HCT116 (cell line): ENCODE measurements around the gene SIN3A. TPM values are rescaled to one million over a fixed set of nuclear protein-coding genes. Genes with fewer than 3 reads are reported as not detected.

Experiments
- ATAC-seq: fragments of 200-7000 bp; cut with Tn5 transposase; 2 replicates; pipeline ENCODE4 v1.9.1; 2020; ENCODE audit warnings: mild to moderate bottlenecking, moderate library complexity
- BruUV-seq: library from RNA; stranded (reverse); fragments of 400-500 nt; replicated peaks from 2 replicates; lab custom pipeline; 2021; lab: Mats Ljungman, UMichigan
- CTCF ChIA-PET: fragments of 300-600 bp; sonication (Branson Sonifier 250); formaldehyde crosslinking; loops from one replicate; lab custom pipeline; 2021; ENCODE audit warnings: antibody characterized with exemption; lab: Charles Lee
- POLR2A ChIA-PET: fragments of 300-600, 350-600 bp; sonication (Branson Sonifier 250); formaldehyde crosslinking; loops from one replicate; lab custom pipeline; 2021; ENCODE audit warnings: antibody characterized with exemption; lab: Charles Lee
- RAD21 ChIA-PET, 2 experiments: fragments of 300-600 bp; sonication (Branson Sonifier 250); formaldehyde crosslinking; loops; one replicate each; lab custom pipeline; 2023; ENCODE audit warnings: low total read pairs in 2 of 2; ENCODE audit not compliant: uncharacterized antibody in 2 of 2, unreplicated experiment in 2 of 2, low non-redundant PET in 1 of 2; lab: Charles Lee
- DNase-seq: peaks from one replicate; pipeline ENCODE4 v3.0.0-alpha.2; 2010; ENCODE audit warnings: low read depth, low spot score
- H2AFZ ChIP-seq: fragments of 200-600 bp; shearing (Covaris generic), sonication (generic); 2 replicates; pipeline ENCODE4 v1.6.1; 2017; ENCODE audit warnings: low read depth, mixed run types, mixed read lengths, antibody characterized with exemption, low read length; ENCODE audit not compliant: poor library complexity, severe bottlenecking
- H3K27ac ChIP-seq: 2 replicates; pipeline ENCODE4 v1.5.1; 2012; ENCODE audit warnings: low read depth, low read length
- H3K27me3 ChIP-seq: fragments of 200-600 bp; sonication (generic); 2 replicates; pipeline ENCODE4 v1.6.1; 2016; ENCODE audit warnings: mixed run types, low read length, mixed read lengths; ENCODE audit not compliant: insufficient read depth
- H3K36me3 ChIP-seq, 2 experiments: fragments of 200-500 bp in 1 of 2; fragments of 200-600 bp in 1 of 2; sonication (Bioruptor generic) in 1 of 2; sonication (generic) in 1 of 2; 2 replicates each; pipeline versions ENCODE4 v1.5.1 to v1.6.1; 2014 to 2016; ENCODE audit warnings: low read length in 2 of 2, inconsistent platforms in 1 of 2, mixed read lengths in 1 of 2, mixed run types in 1 of 2; ENCODE audit not compliant: insufficient read depth in 2 of 2, control insufficient read depth in 1 of 2
- H3K4me1 ChIP-seq, 2 experiments: fragments of 200-600 bp in 1 of 2; sonication (generic) in 1 of 2; 2 replicates each; pipeline versions ENCODE4 v1.5.1 to v1.6.1; 2012 to 2017; ENCODE audit warnings: low read length in 2 of 2, inconsistent platforms in 1 of 2, mild to moderate bottlenecking in 1 of 2, mixed read lengths in 1 of 2, mixed run types in 1 of 2, moderate library complexity in 1 of 2; ENCODE audit not compliant: insufficient read depth in 2 of 2, control insufficient read depth in 1 of 2
- H3K4me2 ChIP-seq: fragments of 200-600 bp; sonication (generic); 2 replicates; pipeline ENCODE4 v1.6.1; 2017; ENCODE audit warnings: mixed run types, low read length, mixed read lengths
- H3K4me3 ChIP-seq, 2 experiments: fragments of 200-600 bp in 1 of 2; sonication (generic) in 1 of 2; replicated peaks in 1 of 2; 2 replicates each; pipeline ENCODE4 v1.5.1; 2011 to 2016; ENCODE audit warnings: low read length in 2 of 2, control low read depth in 1 of 2, low read depth in 1 of 2, mild to moderate bottlenecking in 1 of 2, mixed read lengths in 1 of 2, mixed run types in 1 of 2
- H3K79me2 ChIP-seq: fragments of 200-600 bp; sonication (generic); 2 replicates; pipeline ENCODE4 v1.6.1; 2017; ENCODE audit warnings: mild to moderate bottlenecking, mixed run types, low read length, moderate library complexity, mixed read lengths; ENCODE audit not compliant: insufficient read depth
- H3K9ac ChIP-seq: fragments of 200-600 bp; sonication (generic); 2 replicates; pipeline ENCODE4 v1.6.1; 2016; ENCODE audit warnings: low read length, mixed read lengths
- H3K9me2 ChIP-seq: fragments of 200-600 bp; sonication (generic), shearing (Covaris generic); 2 replicates; pipeline ENCODE4 v1.6.1; 2017; ENCODE audit warnings: mixed run types, mild to moderate bottlenecking, moderate library complexity; ENCODE audit not compliant: insufficient read depth
- H3K9me3 ChIP-seq, 2 experiments: fragments of 200-500 bp in 1 of 2; fragments of 200-600 bp in 1 of 2; sonication (Bioruptor generic) in 1 of 2; sonication (generic) in 1 of 2; 2 replicates each; pipeline ENCODE4 v1.6.1; 2014 to 2017; ENCODE audit warnings: low read length in 2 of 2, mixed read lengths in 2 of 2, inconsistent platforms in 1 of 2, low read depth in 1 of 2, mild to moderate bottlenecking in 1 of 2, mixed run types in 1 of 2, moderate library complexity in 1 of 2; ENCODE audit not compliant: control insufficient read depth in 1 of 2, insufficient read depth in 1 of 2
- H4K20me1 ChIP-seq: fragments of 200-600 bp; sonication (generic), shearing (Covaris generic); 2 replicates; pipeline ENCODE4 v1.6.1; 2017; ENCODE audit warnings: mixed run types, mild to moderate bottlenecking, moderate library complexity; ENCODE audit not compliant: insufficient read depth
- EGR1 ChIP-seq: IDR thresholded peaks from 2 replicates; pipeline ENCODE4 v1.6.1; 2012; ENCODE audit warnings: low read depth
- ELF1 ChIP-seq: IDR thresholded peaks from 2 replicates; pipeline ENCODE4 v1.6.1; 2012; ENCODE audit warnings: low read depth, borderline replicate concordance
- EZH2 ChIP-seq: fragments of 200-600 bp; sonication (generic); IDR thresholded peaks from 2 replicates; pipeline ENCODE4 v1.6.1; 2017; ENCODE audit warnings: antibody characterized with exemption, mixed run types
- EZH2phosphoT487 ChIP-seq: fragments of 200-600 bp; IDR thresholded peaks from 2 replicates; pipeline ENCODE4 v1.6.1; 2018; ENCODE audit warnings: antibody characterized with exemption, borderline replicate concordance
- FOSL1 ChIP-seq: IDR thresholded peaks from 2 replicates; pipeline ENCODE4 v1.6.1; 2012; ENCODE audit warnings: low read depth
- JUND ChIP-seq: IDR thresholded peaks from 2 replicates; pipeline ENCODE4 v1.6.1; 2012
- POLR2A ChIP-seq: IDR thresholded peaks from 2 replicates; pipeline ENCODE4 v1.7.0; 2011; ENCODE audit warnings: borderline replicate concordance; ENCODE audit not compliant: insufficient read depth, insufficient read length; ENCODE audit errors: extremely low read depth
- POLR2AphosphoS5 ChIP-seq: IDR thresholded peaks from 2 replicates; pipeline ENCODE4 v1.6.1; 2011; ENCODE audit warnings: mild to moderate bottlenecking, low read depth, low read length, moderate library complexity
- SRF ChIP-seq: IDR thresholded peaks from 2 replicates; pipeline ENCODE4 v1.6.1; 2012; ENCODE audit warnings: low read depth
- YY1 ChIP-seq: IDR thresholded peaks from 2 replicates; pipeline ENCODE4 v1.6.1; 2011; ENCODE audit warnings: low read length, low read depth, moderate library complexity, mild to moderate bottlenecking; ENCODE audit not compliant: insufficient replicate concordance; ENCODE audit errors: extremely low read depth
- ZFX ChIP-seq: fragments of 450-650 bp; IDR thresholded peaks from 2 replicates; pipeline ENCODE4 v1.6.1; 2017
- ZNF274 ChIP-seq: fragments of 200-500 bp; sonication (Bioruptor generic); IDR thresholded peaks from 2 replicates; pipeline ENCODE4 v1.6.1; 2014; ENCODE audit warnings: mild to moderate bottlenecking, low read depth, low read length, inconsistent platforms
- intact Hi-C: fragments of 100-400 bp; cut with micrococcal nuclease; formaldehyde crosslinking; loops from 2 replicates; pipeline ENCODE4 v1.10.0; 2022
- total RNA-seq: library from RNA; stranded (reverse); gene quantifications from one replicate; pipeline ENCODE4 v1.2.1, GENCODE V29; 2021; ENCODE audit not compliant: unreplicated experiment
- TF ChIP-seq, protein P1 (sequence below): IDR thresholded peaks from 2 replicates; pipeline ENCODE4 v1.6.1; 2012; ENCODE audit warnings: low read depth
- TF ChIP-seq, protein P2 (sequence below), 3 experiments: fragments of 200-600 bp in 1 of 3; sonication (generic) in 1 of 3; IDR thresholded peaks in 2 of 3; conservative IDR thresholded peaks in 1 of 3; 2 replicates each; pipeline ENCODE4 v1.5.1; 2012 to 2017; ENCODE audit warnings: low read depth in 2 of 3, low read length in 2 of 3, antibody characterized with exemption in 1 of 3, borderline replicate concordance in 1 of 3, control low read depth in 1 of 3, mild to moderate bottlenecking in 1 of 3, mixed read lengths in 1 of 3, mixed run types in 1 of 3, moderate library complexity in 1 of 3; ENCODE audit not compliant: insufficient read depth in 1 of 3
- TF ChIP-seq, protein P3 (sequence below): IDR thresholded peaks from 2 replicates; pipeline ENCODE4 v1.6.1; 2011; ENCODE audit warnings: mild to moderate bottlenecking, low read length, moderate library complexity; ENCODE audit not compliant: insufficient replicate concordance; ENCODE audit errors: extremely low read depth

Gene SIN3A
- total RNA-seq, 1 experiment from 2014 or later, result 70.1 TPM

DNA sequence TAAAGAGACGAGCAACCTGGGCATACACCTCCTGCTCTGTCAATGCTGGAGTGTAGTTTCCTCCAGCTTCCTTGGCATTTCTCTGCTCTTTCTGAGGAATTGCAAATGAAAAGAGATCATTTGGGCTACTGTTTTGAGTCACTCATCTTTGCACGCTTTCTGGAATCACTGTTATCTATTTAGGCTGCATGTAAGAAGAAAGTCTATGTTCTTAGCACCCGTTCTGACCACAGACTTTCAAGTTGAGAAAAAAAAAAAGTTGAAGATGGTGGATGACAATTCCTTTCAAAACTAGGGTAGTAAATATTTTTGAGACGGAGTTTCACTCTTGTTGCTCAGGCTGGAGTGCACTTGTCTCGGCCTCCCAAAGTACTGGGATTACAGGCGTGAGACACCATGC is 41.3 kb downstream of the SIN3A start (continued):
- TF ChIP-seq, protein P1, sequence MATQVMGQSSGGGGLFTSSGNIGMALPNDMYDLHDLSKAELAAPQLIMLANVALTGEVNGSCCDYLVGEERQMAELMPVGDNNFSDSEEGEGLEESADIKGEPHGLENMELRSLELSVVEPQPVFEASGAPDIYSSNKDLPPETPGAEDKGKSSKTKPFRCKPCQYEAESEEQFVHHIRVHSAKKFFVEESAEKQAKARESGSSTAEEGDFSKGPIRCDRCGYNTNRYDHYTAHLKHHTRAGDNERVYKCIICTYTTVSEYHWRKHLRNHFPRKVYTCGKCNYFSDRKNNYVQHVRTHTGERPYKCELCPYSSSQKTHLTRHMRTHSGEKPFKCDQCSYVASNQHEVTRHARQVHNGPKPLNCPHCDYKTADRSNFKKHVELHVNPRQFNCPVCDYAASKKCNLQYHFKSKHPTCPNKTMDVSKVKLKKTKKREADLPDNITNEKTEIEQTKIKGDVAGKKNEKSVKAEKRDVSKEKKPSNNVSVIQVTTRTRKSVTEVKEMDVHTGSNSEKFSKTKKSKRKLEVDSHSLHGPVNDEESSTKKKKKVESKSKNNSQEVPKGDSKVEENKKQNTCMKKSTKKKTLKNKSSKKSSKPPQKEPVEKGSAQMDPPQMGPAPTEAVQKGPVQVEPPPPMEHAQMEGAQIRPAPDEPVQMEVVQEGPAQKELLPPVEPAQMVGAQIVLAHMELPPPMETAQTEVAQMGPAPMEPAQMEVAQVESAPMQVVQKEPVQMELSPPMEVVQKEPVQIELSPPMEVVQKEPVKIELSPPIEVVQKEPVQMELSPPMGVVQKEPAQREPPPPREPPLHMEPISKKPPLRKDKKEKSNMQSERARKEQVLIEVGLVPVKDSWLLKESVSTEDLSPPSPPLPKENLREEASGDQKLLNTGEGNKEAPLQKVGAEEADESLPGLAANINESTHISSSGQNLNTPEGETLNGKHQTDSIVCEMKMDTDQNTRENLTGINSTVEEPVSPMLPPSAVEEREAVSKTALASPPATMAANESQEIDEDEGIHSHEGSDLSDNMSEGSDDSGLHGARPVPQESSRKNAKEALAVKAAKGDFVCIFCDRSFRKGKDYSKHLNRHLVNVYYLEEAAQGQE, result no peak
- no peak for TF ChIP-seq JUND
- TF ChIP-seq POLR2A, result no peak
- TF ChIP-seq ZFX, result no peak

DNA sequence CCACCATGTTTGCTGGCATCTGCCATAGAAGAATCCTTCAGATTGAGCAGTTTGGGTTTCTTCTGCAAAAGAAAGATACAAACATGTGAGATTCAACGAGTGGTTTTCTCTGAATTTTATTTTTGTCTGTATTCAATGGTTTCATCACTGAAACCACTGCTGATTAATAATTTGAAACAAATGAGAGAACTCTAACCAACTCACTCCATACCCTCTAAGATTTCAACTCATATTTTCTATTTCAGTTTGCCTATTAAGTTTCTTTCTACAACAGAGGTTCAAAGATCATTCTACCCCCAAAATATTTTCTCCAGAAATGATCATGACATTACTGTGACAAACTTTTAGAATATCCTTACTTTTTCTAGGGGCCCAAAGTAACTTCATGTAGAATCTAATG is 44.4 kb downstream of the SIN3A start:
- Histone ChIP-seq H3K4me3 (no peak overlapping the region), H3K4me1 (no peaks in the 10 kb centered on the region), H3K36me3 (peaks cover 53 to 63% of the 10 kb centered on the region in 2 experiments), H3K27ac (no peak overlapping the region), H3K27me3 (no peaks in the 10 kb centered on the region), H3K9me2 (no peaks in the 10 kb centered on the region), H4K20me1 (no peaks in the 10 kb centered on the region), H3K4me2 (no peak overlapping the region), H3K79me2 (peaks cover 4% of the 10 kb centered on the region), H2AFZ (no peak overlapping the region), H3K9ac (no peak overlapping the region), H3K9me3 (no peaks in the 10 kb centered on the region)
- no peak for ATAC-seq
- intact Hi-C loops, result no loop called here
- ChIA-PET CTCF (no interaction called here), RAD21 (no interaction called here), POLR2A (no interaction called here)
- no TSS peak for BruUV-seq
- DNase-seq, result no peak
- no peak for TF ChIP-seq SRF
- TF ChIP-seq POLR2A, result no peak
- no peak for TF ChIP-seq POLR2AphosphoS5
- TF ChIP-seq EZH2phosphoT487, result no peak
- no peak for TF ChIP-seq ELF1
- TF ChIP-seq, protein P2, sequence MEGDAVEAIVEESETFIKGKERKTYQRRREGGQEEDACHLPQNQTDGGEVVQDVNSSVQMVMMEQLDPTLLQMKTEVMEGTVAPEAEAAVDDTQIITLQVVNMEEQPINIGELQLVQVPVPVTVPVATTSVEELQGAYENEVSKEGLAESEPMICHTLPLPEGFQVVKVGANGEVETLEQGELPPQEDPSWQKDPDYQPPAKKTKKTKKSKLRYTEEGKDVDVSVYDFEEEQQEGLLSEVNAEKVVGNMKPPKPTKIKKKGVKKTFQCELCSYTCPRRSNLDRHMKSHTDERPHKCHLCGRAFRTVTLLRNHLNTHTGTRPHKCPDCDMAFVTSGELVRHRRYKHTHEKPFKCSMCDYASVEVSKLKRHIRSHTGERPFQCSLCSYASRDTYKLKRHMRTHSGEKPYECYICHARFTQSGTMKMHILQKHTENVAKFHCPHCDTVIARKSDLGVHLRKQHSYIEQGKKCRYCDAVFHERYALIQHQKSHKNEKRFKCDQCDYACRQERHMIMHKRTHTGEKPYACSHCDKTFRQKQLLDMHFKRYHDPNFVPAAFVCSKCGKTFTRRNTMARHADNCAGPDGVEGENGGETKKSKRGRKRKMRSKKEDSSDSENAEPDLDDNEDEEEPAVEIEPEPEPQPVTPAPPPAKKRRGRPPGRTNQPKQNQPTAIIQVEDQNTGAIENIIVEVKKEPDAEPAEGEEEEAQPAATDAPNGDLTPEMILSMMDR (IDR thresholded peaks at IDR 0.05 in 2 of 3, conservative IDR thresholded peaks at IDR 0.05 in 1 of 3; ENCODE audit: borderline replicate concordance in 1 of 3, insufficient read depth in 1 of 3, low read depth in 2 of 3, low read length in 2 of 3), result no peak
- TF ChIP-seq ZFX, result no peak
- TF ChIP-seq, protein P3, sequence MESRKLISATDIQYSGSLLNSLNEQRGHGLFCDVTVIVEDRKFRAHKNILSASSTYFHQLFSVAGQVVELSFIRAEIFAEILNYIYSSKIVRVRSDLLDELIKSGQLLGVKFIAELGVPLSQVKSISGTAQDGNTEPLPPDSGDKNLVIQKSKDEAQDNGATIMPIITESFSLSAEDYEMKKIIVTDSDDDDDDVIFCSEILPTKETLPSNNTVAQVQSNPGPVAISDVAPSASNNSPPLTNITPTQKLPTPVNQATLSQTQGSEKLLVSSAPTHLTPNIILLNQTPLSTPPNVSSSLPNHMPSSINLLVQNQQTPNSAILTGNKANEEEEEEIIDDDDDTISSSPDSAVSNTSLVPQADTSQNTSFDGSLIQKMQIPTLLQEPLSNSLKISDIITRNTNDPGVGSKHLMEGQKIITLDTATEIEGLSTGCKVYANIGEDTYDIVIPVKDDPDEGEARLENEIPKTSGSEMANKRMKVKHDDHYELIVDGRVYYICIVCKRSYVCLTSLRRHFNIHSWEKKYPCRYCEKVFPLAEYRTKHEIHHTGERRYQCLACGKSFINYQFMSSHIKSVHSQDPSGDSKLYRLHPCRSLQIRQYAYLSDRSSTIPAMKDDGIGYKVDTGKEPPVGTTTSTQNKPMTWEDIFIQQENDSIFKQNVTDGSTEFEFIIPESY, result no peak
- TF ChIP-seq EZH2, result no peak
- TF ChIP-seq ZNF274, result no peak
- TF ChIP-seq EGR1, result no peak
- no peak for TF ChIP-seq YY1
- TF ChIP-seq JUND, result no peak
- TF ChIP-seq FOSL1, result no peak
